Parathyroid adenoma (tissue), 2 donors: Measurements from ENCODE around the gene LRRC27.
A peak's percentile ranks its signal among the peaks of the same experiment; 100 is the strongest.

ENCODE experiments used
- H2AFZ ChIP-seq: fragments of 300-600 bp; sonication (generic); one replicate; pipeline ENCODE4 v1.7.0; 2017; ENCODE audit warnings: antibody characterized with exemption, mild to moderate bottlenecking
- H3K27ac ChIP-seq: fragments of 300-600 bp; sonication (generic); one replicate; pipeline ENCODE4 v1.7.0; 2017
- H3K27me3 ChIP-seq: fragments of 300-600 bp; sonication (generic); one replicate; pipeline ENCODE4 v1.7.0; 2017; ENCODE audit warnings: low read length; ENCODE audit not compliant: control insufficient read depth, insufficient read depth
- H3K36me3 ChIP-seq: fragments of 300-600 bp; sonication (generic); one replicate; pipeline ENCODE4 v1.7.0; 2017; ENCODE audit warnings: low read length; ENCODE audit not compliant: control insufficient read depth, insufficient read depth
- H3K4me1 ChIP-seq: fragments of 300-600 bp; sonication (generic); one replicate; pipeline ENCODE4 v1.7.0; 2017; ENCODE audit warnings: control low read depth
- H3K4me2 ChIP-seq: fragments of 300-600 bp; sonication (generic); one replicate; pipeline ENCODE4 v1.7.0; 2017; ENCODE audit warnings: low read length
- H3K4me3 ChIP-seq: fragments of 300-600 bp; sonication (generic); one replicate; pipeline ENCODE4 v1.7.0; 2017; ENCODE audit warnings: low read depth, low read length
- H3K79me2 ChIP-seq: fragments of 300-600 bp; sonication (generic); one replicate; pipeline ENCODE4 v1.7.0; 2017; ENCODE audit warnings: control low read depth
- H3K9ac ChIP-seq: fragments of 300-600 bp; sonication (generic); one replicate; pipeline ENCODE4 v1.7.0; 2017; ENCODE audit warnings: mild to moderate bottlenecking
- H3K9me3 ChIP-seq: fragments of 300-600 bp; sonication (generic); one replicate; pipeline ENCODE4 v1.7.0; 2017; ENCODE audit warnings: low read length; ENCODE audit not compliant: control insufficient read depth
- CTCF ChIP-seq: fragments of 300-600 bp; sonication (generic); IDR thresholded peaks from one replicate; pipeline ENCODE4 v1.7.0; 2017; ENCODE audit warnings: antibody characterized with exemption, mild to moderate bottlenecking
- donor health status: primary hyperparathyroidism.

The LRRC27 gene

GRCh38 chr10:132417957-132418441, 86.0 kb downstream of the LRRC27 start:
- Histone ChIP-seq H3K36me3 (no peaks in the 10 kb centered on the region), H3K27me3 (no peaks in the 10 kb centered on the region), H3K9me3 (no peaks in the 10 kb centered on the region), H3K4me1 (peaks cover 49% of the 10 kb centered on the region), H3K79me2 (peaks cover 57% of the 10 kb centered on the region), H3K4me3 (no peak overlapping the region), H3K27ac (no peak overlapping the region), H3K9ac (no peak overlapping the region), H3K4me2 (no peak overlapping the region), H2AFZ (no peak overlapping the region)
- no peak for TF ChIP-seq CTCF

DNA sequence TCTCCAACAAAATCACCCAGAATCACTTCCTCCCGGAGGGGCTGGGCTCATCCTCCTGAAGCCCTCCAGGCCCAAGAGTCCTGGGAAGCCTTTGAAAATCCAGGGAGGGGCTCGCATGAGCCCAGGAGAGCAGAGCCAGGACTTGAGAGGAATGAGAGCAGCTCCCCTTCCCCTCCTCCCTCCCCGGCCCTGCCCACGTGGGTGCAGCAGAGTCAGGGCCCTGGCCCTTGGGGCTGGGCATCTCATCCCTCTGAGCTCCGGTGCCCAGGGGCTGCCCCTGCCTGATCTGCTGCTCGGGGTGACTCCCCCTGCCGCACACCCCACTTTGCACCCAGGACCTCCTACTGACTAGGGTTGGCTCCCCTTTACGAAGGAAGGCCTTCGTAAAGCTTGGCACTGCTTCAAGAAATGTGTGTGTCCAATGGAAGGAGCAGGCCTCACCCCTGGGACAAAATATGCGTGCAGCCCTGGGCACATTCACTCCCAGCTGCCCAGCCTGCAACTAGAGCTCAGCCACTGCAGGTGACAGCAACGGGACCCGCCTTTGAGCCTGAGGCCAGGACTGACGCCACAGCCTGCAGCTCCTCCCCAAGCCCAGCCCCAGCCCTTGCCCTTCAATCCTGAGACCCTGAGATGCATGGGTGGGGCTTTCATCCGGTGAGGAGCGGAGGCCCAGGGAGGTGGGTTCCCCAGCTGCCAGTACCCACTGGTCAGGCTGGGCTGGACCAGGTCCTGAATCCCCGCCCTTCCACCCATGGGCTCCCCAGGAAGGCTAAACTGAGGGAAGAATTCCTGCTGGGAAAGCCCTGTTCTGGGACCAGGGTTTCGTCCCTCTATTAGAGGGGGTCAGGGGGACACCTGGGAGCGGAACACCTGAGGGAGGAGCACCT, 86.8 kb downstream of the LRRC27 start:
- no peaks in the 10 kb centered on the region for H3K27me3 ChIP-seq

GRCh38 chr10:132419538-132420468, 87.8 kb downstream of the LRRC27 start:
- H3K36me3 ChIP-seq: no peaks in the 10 kb centered on the region
- no peak overlapping the region for H2AFZ ChIP-seq
- H3K4me1 ChIP-seq: peaks cover 49% of the 10 kb centered on the region
- H3K9ac ChIP-seq: no peak overlapping the region
- H3K79me2 ChIP-seq: peaks cover 44% of the 10 kb centered on the region
- H3K27ac ChIP-seq: peak overlapping the region; percentile 99
- H3K4me3 ChIP-seq: no peak overlapping the region
- no peaks in the 10 kb centered on the region for H3K9me3 ChIP-seq
- H3K27me3 ChIP-seq: no peaks in the 10 kb centered on the region
- no peak for TF ChIP-seq CTCF
- H3K4me2 ChIP-seq: no peak overlapping the region

More for the DNA sequence above, 86.8 kb downstream of the LRRC27 start:
- no peak overlapping the region for H3K4me3 ChIP-seq
- peaks cover 52% of the 10 kb centered on the region for H3K4me1 ChIP-seq
- H3K9me3 ChIP-seq: no peaks in the 10 kb centered on the region
- no peak overlapping the region for H3K4me2 ChIP-seq
- H3K36me3 ChIP-seq: no peaks in the 10 kb centered on the region
- peak overlapping the region; percentile 73 for H3K27ac ChIP-seq
- H3K79me2 ChIP-seq: peaks cover 53% of the 10 kb centered on the region
- no peak for TF ChIP-seq CTCF
- H2AFZ ChIP-seq: peak overlapping the region; percentile 57
- H3K9ac ChIP-seq: no peak overlapping the region

- Histone ChIP-seq H3K9ac (no peak overlapping the region), H3K36me3 (no peaks in the 10 kb centered on the region), H3K4me3 (no peak overlapping the region), H3K27me3 (no peaks in the 10 kb centered on the region), H3K9me3 (no peaks in the 10 kb centered on the region), H3K4me2 (peak overlapping the region; percentile 49), H3K79me2 (peaks cover 44% of the 10 kb centered on the region), H3K4me1 (peaks cover 49% of the 10 kb centered on the region), H3K27ac (peak overlapping the region; percentile 99), H2AFZ (no peak overlapping the region)
- TF ChIP-seq CTCF: no peak
Measured at GRCh38 chr10:132420469-132420980, 88.5 kb downstream of the LRRC27 start.
